MCF 10A (cell line): ENCODE data around the gene RAB31. TPM values are rescaled to one million over a fixed set of nuclear protein-coding genes. Genes with fewer than 3 reads are reported as not detected.

ENCODE experiments used
- BruUV-seq: library from RNA; stranded (reverse); fragments of 400-500 nt; replicated peaks from 2 replicates; lab custom pipeline; 2021; lab: Mats Ljungman, UMichigan
- CTCF ChIA-PET: fragments of 300-600 bp; sonication (Branson Sonifier 250); formaldehyde crosslinking; extraction: SDS; loops from one replicate; lab custom pipeline; 2021; ENCODE audit warnings: antibody characterized with exemption, inconsistent platforms; lab: Yijun Ruan, JAX
- POLR2A ChIA-PET: fragments of 300-600, 350-650 bp; sonication (Branson Sonifier 250); formaldehyde crosslinking; extraction: SDS; loops from one replicate; lab custom pipeline; 2020; ENCODE audit warnings: antibody characterized with exemption, inconsistent platforms; lab: Yijun Ruan, JAX
- DNase-seq: peaks from one replicate; pipeline ENCODE4 v3.0.0-alpha.2; 2018; ENCODE audit not compliant: unreplicated experiment
- H3K27ac Mint-ChIP-seq: one replicate; pipeline ENCODE4 v1.8.0; 2022; ENCODE audit warnings: mild to moderate bottlenecking, low read depth, mixed read lengths; ENCODE audit not compliant: unreplicated experiment
- H3K27me3 Mint-ChIP-seq: one replicate; pipeline ENCODE4 v1.8.0; 2022; ENCODE audit warnings: mixed read lengths; ENCODE audit not compliant: insufficient read depth, unreplicated experiment
- H3K36me3 Mint-ChIP-seq: one replicate; pipeline ENCODE4 v1.8.0; 2022; ENCODE audit warnings: mild to moderate bottlenecking, moderate library complexity, mixed read lengths; ENCODE audit not compliant: insufficient read depth, unreplicated experiment
- H3K4me1 Mint-ChIP-seq: one replicate; pipeline ENCODE4 v1.8.0; 2022; ENCODE audit warnings: mixed read lengths; ENCODE audit not compliant: insufficient read depth, unreplicated experiment
- H3K4me3 Mint-ChIP-seq: one replicate; pipeline ENCODE4 v1.8.0; 2022; ENCODE audit warnings: mild to moderate bottlenecking, moderate library complexity, mixed read lengths; ENCODE audit not compliant: unreplicated experiment
- H3K9me3 Mint-ChIP-seq: one replicate; pipeline ENCODE4 v1.8.0; 2022; ENCODE audit warnings: mixed read lengths; ENCODE audit not compliant: unreplicated experiment
- CTCF ChIP-seq: fragments of 200-600 bp; IDR thresholded peaks from one replicate; pipeline ENCODE4 v1.8.0; 2022; ENCODE audit warnings: antibody characterized with exemption, mild to moderate bottlenecking; ENCODE audit not compliant: unreplicated experiment
- intact Hi-C: fragments of 100-400 bp; cut with micrococcal nuclease; formaldehyde crosslinking; loops from 2 replicates; pipeline ENCODE4 v1.14.1; 2022
- total RNA-seq: library from RNA; stranded (reverse); gene quantifications from 2 replicates; pipeline ENCODE4 v1.2.3, GENCODE V29; 2022

Gene RAB31
- total RNA-seq, 1 experiment from 2014 or later: 6.1 TPM

DNA sequence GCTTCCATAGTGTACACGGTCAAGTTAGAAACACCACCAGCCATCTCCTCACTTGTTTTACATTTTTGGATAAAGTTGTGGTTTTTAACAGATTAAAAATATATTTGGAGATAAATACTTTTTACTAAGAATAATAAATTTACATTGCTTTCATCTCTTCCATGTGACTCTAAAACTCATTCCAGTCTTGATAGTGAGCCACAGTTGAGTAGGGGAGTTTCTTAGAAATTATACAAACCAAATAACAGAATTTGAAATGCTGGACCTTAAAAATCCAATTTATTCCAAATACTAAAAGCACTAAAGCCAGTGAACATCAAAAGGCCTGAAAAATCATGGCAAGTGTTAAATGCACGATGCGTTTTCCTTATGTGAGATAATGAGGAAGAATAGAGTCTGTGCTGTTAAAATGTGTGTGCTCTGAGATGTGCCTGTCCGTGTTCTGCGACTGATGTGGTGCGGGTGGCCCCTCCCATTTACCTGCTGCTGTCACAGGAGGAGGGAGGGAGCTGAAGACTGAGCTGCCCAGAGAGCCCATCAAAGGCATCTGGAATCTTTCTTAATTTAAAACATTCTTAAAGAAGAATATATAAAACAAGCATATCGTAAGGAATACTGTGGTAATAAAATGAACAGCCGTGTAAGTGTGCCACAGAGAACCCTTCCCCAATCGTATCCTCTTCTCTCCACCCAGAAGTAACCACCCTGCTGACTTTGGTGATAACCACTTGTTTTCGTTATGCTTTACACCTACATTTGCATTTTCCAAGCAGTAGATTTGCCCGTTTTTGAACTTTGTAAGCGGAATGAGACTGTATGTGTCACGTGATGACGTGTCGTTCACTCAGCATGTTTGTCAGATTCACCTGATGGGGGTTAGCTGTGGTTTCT, 120.7 kb downstream of the RAB31 start:
- POLR2A ChIA-PET: interaction anchor here (0.6 to 6.4 kb wide), 15 partner anchors 14 to 253 kb away, joined by 3 to 57 read pairs (median 5); partner anchors contain the start of gene VAPA
- intact Hi-C loops: loop anchor here (2.0 kb wide), 1 partner anchor 86 kb away; the partner anchor contains the start of gene VAPA
- H3K9me3 Mint-ChIP-seq: no peaks in the 10 kb centered on the region
- H3K36me3 Mint-ChIP-seq: peaks cover 6% of the 10 kb centered on the region
- CTCF ChIA-PET: interaction anchor here (0.5 to 1.0 kb wide), 2 partner anchors 20 to 844 kb away, joined by 3 read pairs; no protein-coding TSS in a partner anchor
- BruUV-seq: no TSS peak
- peaks cover 35% of the 10 kb centered on the region for H3K4me1 Mint-ChIP-seq
- H3K4me3 Mint-ChIP-seq: peak overlapping the region; percentile 60
- no peak for TF ChIP-seq CTCF
- peak; percentile 62 for DNase-seq
- H3K27me3 Mint-ChIP-seq: no peaks in the 10 kb centered on the region
- H3K27ac Mint-ChIP-seq: peak overlapping the region; percentile 84

DNA sequence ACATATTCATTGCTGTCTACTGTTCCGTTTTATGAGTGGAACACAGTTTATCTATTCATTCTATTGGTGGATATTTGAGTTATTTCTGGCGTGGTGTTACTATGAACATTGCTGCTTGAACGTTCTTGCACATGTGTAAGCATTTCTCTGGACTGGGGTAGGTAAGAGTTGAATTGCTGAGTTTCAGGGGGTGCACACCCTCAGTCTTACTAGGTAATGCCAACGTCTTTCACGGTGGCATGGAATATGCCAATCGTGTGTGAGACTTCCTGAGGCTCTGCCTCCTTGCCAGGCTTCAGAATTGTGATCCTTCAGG, 121.3 kb downstream of the RAB31 start:
- ChIA-PET POLR2A (interaction anchor here (1.1 to 6.4 kb wide), 8 partner anchors 16 to 254 kb away, joined by 3 to 57 read pairs (median 6); partner anchors contain the start of gene VAPA), CTCF (interaction anchor here (0.5 to 1.0 kb wide), 2 partner anchors 19 to 844 kb away, joined by 3 read pairs; no protein-coding TSS in a partner anchor)
- intact Hi-C loops: loop anchor here (2.0 kb wide), 1 partner anchor 85 kb away; the partner anchor contains the start of gene VAPA
- no peak overlapping the region for H3K4me3 Mint-ChIP-seq
- no TSS peak for BruUV-seq
- H3K4me1 Mint-ChIP-seq: peaks cover 35% of the 10 kb centered on the region
- no peak for TF ChIP-seq CTCF
- peaks cover 6% of the 10 kb centered on the region for H3K36me3 Mint-ChIP-seq
- H3K27me3 Mint-ChIP-seq: no peaks in the 10 kb centered on the region
- H3K9me3 Mint-ChIP-seq: no peaks in the 10 kb centered on the region
- DNase-seq: no peak
- no peak overlapping the region for H3K27ac Mint-ChIP-seq

DNA sequence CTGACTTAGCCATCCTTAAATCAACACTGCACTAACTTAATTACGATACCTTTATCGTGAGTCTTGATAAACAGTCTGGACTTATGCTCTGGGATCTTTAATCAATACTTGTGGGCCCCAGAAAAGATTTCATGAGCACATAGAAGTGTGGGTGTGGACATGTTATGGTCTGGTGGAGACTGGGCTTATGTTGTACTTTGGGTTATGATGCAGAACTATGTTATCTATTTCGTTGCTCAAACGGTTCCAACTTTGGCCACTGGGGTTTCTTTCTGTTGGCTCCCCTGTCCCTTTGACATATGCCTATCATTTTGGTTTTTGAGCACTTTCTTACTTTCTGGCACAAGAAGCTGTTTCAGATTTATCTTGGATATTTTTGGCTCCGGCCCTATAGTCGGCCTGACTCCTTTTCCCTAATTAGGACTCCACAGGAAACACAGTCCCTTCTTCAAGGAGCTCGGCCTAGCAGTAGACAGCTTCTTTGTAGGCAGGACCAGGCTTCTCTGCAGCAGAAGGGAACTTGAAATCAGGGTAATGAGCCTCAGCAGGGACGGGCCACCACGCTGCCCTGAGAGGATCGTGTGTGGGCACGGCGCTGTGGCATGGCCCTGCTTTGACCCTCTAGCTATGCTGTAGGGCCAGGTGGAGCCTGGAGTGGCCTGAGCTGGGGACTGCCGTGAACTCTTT, 123.1 kb downstream of the RAB31 start:
- H3K27ac Mint-ChIP-seq: no peak overlapping the region
- intact Hi-C loops: no loop called here
- no peaks in the 10 kb centered on the region for H3K9me3 Mint-ChIP-seq
- ChIA-PET POLR2A (interaction anchor here (0.6 to 0.7 kb wide), 2 partner anchors 21 to 45 kb away, joined by 3 read pairs; no protein-coding TSS in a partner anchor), CTCF (interaction anchor here (0.7 kb wide), 2 partner anchors 11 to 111 kb away, joined by 3 read pairs; no protein-coding TSS in a partner anchor)
- no peaks in the 10 kb centered on the region for H3K27me3 Mint-ChIP-seq
- no peak for TF ChIP-seq CTCF
- H3K36me3 Mint-ChIP-seq: peaks cover 6% of the 10 kb centered on the region
- no peak for DNase-seq
- peaks cover 22% of the 10 kb centered on the region for H3K4me1 Mint-ChIP-seq
- H3K4me3 Mint-ChIP-seq: no peak overlapping the region
- BruUV-seq: no TSS peak
